Measurements from ENCODE around the gene AP1G1.
"Not testable (repeated sequence)": the region's sequence is repeated elsewhere in the genome, so short reads cannot be mapped to it uniquely, and the experiment has no call there.

AP1G1 gene

DNA sequence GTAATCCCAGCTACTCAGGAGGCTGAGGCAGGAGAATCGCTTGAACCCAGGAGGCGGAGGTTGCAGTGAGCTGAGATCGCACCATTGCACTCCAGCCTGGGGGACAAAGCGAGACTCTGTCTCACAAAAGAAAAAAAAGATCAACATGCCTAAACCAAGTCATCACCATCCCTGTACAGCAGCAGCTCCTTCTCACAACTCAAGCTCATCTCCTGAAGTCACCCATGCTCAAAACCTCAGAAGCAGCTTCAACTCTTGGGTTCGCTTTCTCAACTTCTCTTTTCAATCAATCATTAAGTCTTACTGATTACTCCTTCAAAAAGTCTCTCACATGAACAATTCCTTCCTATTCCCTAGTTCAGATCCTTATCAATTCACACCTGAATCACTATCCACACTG lies 115.5 kb downstream of the AP1G1 start:
- no peak for DNase-seq

DNA sequence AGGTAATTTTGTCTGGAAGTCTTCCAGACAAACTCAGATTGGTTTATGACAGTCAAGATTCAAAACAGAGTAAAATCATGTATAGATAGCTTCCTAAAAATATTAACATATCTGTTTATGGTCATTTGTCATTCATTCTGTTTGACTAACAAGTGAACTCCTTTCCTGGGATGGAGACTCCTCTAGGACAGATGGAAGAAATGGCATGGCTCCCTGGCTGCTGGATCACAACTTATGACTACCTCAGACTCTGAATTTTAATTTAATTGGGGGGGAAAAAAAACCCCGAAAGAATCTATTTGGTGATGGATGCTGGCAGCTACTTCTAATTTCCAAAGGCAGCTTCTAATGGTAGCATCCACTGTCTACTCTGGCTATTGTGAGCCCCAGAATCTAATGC lies 118.7 kb downstream of the AP1G1 start:
- DNase-seq: no peak

GRCh38 chr16:71687861-71688260 lies 120.8 kb downstream of the AP1G1 start:
- DNase-seq: no peak

DNA sequence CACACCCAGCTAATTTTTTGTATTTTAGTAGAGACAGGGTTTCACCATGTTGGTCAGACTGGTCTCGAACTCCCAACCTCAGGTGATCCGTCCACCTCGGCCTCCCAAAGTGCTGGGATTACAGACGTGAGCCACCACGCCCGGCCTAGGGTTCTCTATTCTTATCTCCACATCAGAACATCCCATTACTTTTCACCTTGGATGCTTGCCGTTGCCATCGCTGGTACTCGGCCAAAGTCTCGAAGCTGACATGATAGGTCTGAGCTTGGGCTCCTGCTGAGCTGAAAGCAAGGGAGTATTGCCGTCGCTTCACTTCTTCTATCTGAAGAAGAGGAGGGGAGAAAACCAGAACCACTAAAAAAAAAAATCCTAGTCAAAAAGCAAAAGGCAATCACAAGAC lies 124.4 kb downstream of the AP1G1 start:
- DNase-seq: not testable (repeated sequence)

GRCh38 chr16:71681360-71681759 lies 127.3 kb downstream of the AP1G1 start:
- DNase-seq: no peak
